MG63 (cell line): ENCODE measurements around the gene ABHD1. TPM values are rescaled to one million over a fixed set of nuclear protein-coding genes. Genes with fewer than 3 reads are reported as not detected.
"Not testable (repeated sequence)": the region's sequence is repeated elsewhere in the genome, so short reads cannot be mapped to it uniquely, and the experiment has no call there.

ENCODE experiments used
- DNase-seq: peaks from one replicate; pipeline ENCODE4 v3.0.0-alpha.2; 2020
- H3K27me3 ChIP-seq: fragments of 250-450 bp; sonication (Bioruptor Pico); 2 replicates; pipeline ENCODE4 v1.5.1; 2020; ENCODE audit warnings: mild to moderate bottlenecking, moderate library complexity
- H3K36me3 ChIP-seq: fragments of 250-450 bp; sonication (Bioruptor Pico); 2 replicates; pipeline ENCODE4 v1.5.1; 2020; ENCODE audit warnings: mild to moderate bottlenecking, moderate library complexity
- H3K4me3 ChIP-seq: fragments of 250-450 bp; sonication (Bioruptor Pico); 2 replicates; pipeline ENCODE4 v1.5.1; 2020; ENCODE audit warnings: mild to moderate bottlenecking, moderate library complexity
- H3K9me3 ChIP-seq: fragments of 250-450 bp; sonication (Bioruptor Pico); 2 replicates; pipeline ENCODE4 v1.5.1; 2020; ENCODE audit warnings: mild to moderate bottlenecking, moderate library complexity
- total RNA-seq: library from RNA; depleted of rRNA; stranded (reverse); fragments of >200 nt; shearing (Covaris generic); gene quantifications from 2 replicates; pipeline ENCODE4 v1.2.3, GENCODE V29; 2014; ENCODE audit warnings: low replicate concordance; rRNA removed

ABHD1 gene
- total RNA-seq: not detected in 2 replicates

- Histone ChIP-seq H3K27me3 (no peaks in the 10 kb centered on the region), H3K9me3 (no peaks in the 10 kb centered on the region)
- DNase-seq: no peak
These were observed at the start of gene ABHD1 for GRCh38 chr2:27123302-27124150. ABHD1 (plus strand) TSS chr2:27123815; CDS start chr2:27123949, 134 bp downstream.

GRCh38 chr2:27074738-27075565 is 48.7 kb upstream of the ABHD1 start:
- no peak overlapping the region for H3K4me3 ChIP-seq
- DNase-seq: no peak
- H3K27me3 ChIP-seq: no peaks in the 10 kb centered on the region
- no peaks in the 10 kb centered on the region for H3K9me3 ChIP-seq
- H3K36me3 ChIP-seq: peaks cover 8% of the 10 kb centered on the region

More at GRCh38 chr2:27123302-27124150, at the start of gene ABHD1:
- Histone ChIP-seq H3K36me3 (no peaks in the 10 kb centered on the region), H3K4me3 (0 out of 2 replicates have a peak within 1 kb of the TSS, but pooled peaks have one; percentile 17)

GRCh38 chr2:27075566-27075871 is 48.1 kb upstream of the ABHD1 start:
- H3K27me3 ChIP-seq, H3K4me3 ChIP-seq, DNase-seq: not testable (repeated sequence)

GRCh38 chr2:27076323-27076722 is 47.3 kb upstream of the ABHD1 start:
- Histone ChIP-seq H3K9me3 (no peaks in the 10 kb centered on the region), H3K4me3 (no peak overlapping the region), H3K36me3 (peaks cover 8% of the 10 kb centered on the region), H3K27me3 (no peaks in the 10 kb centered on the region)
- no peak for DNase-seq

More at GRCh38 chr2:27075566-27075871, 48.1 kb upstream of the ABHD1 start:
- not testable (repeated sequence) for H3K9me3 ChIP-seq, H3K36me3 ChIP-seq

GRCh38 chr2:27077231-27077630 is 46.4 kb upstream of the ABHD1 start:
- peaks cover 15% of the 10 kb centered on the region for H3K36me3 ChIP-seq
- no peak for DNase-seq

GRCh38 chr2:27078267-27079194 is 45.1 kb upstream of the ABHD1 start, which contains the start of gene EMILIN1:
EMILIN1 (plus strand) TSS chr2:27078615; CDS start chr2:27079066, 451 bp downstream.
- Histone ChIP-seq H3K36me3 (peaks cover 17% of the 10 kb centered on the region), H3K27me3 (no peaks in the 10 kb centered on the region), H3K9me3 (no peaks in the 10 kb centered on the region), H3K4me3 (peak within 1 kb of the TSS; percentile 56)
- peak; percentile 90 for DNase-seq

More at GRCh38 chr2:27077231-27077630, 46.4 kb upstream of the ABHD1 start:
- H3K27me3 ChIP-seq: no peaks in the 10 kb centered on the region
- no peak overlapping the region for H3K4me3 ChIP-seq
- no peaks in the 10 kb centered on the region for H3K9me3 ChIP-seq

- Histone ChIP-seq H3K9me3 (no peaks in the 10 kb centered on the region), H3K27me3 (no peaks in the 10 kb centered on the region), H3K36me3 (peaks cover 17% of the 10 kb centered on the region), H3K4me3 (peak overlapping the region; percentile 56)
- DNase-seq: no peak
These were observed 44.1 kb upstream of the ABHD1 start for GRCh38 chr2:27079233-27080139.

- no peaks in the 10 kb centered on the region for H3K9me3 ChIP-seq
- peaks cover 20% of the 10 kb centered on the region for H3K36me3 ChIP-seq
- peak; percentile 23 for DNase-seq
- no peaks in the 10 kb centered on the region for H3K27me3 ChIP-seq
- H3K4me3 ChIP-seq: peak overlapping the region; percentile 56
These were observed 43.5 kb upstream of the ABHD1 start for GRCh38 chr2:27080140-27080469.

GRCh38 chr2:27080603-27080936 is 43.0 kb upstream of the ABHD1 start:
- H3K36me3 ChIP-seq: peaks cover 24% of the 10 kb centered on the region
- H3K9me3 ChIP-seq: no peaks in the 10 kb centered on the region
- no peaks in the 10 kb centered on the region for H3K27me3 ChIP-seq
- H3K4me3 ChIP-seq: peak overlapping the region; percentile 56
- no peak for DNase-seq

- no peak for DNase-seq
- Histone ChIP-seq H3K36me3 (peaks cover 24% of the 10 kb centered on the region), H3K27me3 (no peaks in the 10 kb centered on the region), H3K4me3 (no peak overlapping the region), H3K9me3 (no peaks in the 10 kb centered on the region)
These were observed 41.4 kb upstream of the ABHD1 start for GRCh38 chr2:27081984-27082772.

GRCh38 chr2:27082773-27083409 is 40.7 kb upstream of the ABHD1 start:
- H3K4me3 ChIP-seq: no peak overlapping the region
- H3K36me3 ChIP-seq: peaks cover 24% of the 10 kb centered on the region
- no peak for DNase-seq
- no peaks in the 10 kb centered on the region for H3K27me3 ChIP-seq
- H3K9me3 ChIP-seq: no peaks in the 10 kb centered on the region

GRCh38 chr2:27083410-27084296 is 40.0 kb upstream of the ABHD1 start:
- no peak overlapping the region for H3K4me3 ChIP-seq
- no peaks in the 10 kb centered on the region for H3K27me3 ChIP-seq
- DNase-seq: no peak
- peaks cover 24% of the 10 kb centered on the region for H3K36me3 ChIP-seq
- H3K9me3 ChIP-seq: no peaks in the 10 kb centered on the region

- H3K4me3 ChIP-seq: no peak overlapping the region
- no peaks in the 10 kb centered on the region for H3K9me3 ChIP-seq
- peaks cover 24% of the 10 kb centered on the region for H3K36me3 ChIP-seq
- no peak for DNase-seq
- no peaks in the 10 kb centered on the region for H3K27me3 ChIP-seq
These were observed 39.1 kb upstream of the ABHD1 start for GRCh38 chr2:27084297-27085061.
